BE2C (cell line): ENCODE measurements around the gene TCF25.
"Not testable (repeated sequence)": the region's sequence is repeated elsewhere in the genome, so short reads cannot be mapped to it uniquely, and the experiment has no call there.

Experiments used
- DNase-seq: peaks from one replicate; pipeline ENCODE4 v3.0.0-alpha.2; 2020
- H3K27me3 ChIP-seq: fragments of 250-450 bp; sonication (Bioruptor Pico); 2 replicates; pipeline ENCODE4 v1.5.1; 2020; ENCODE audit warnings: mild to moderate bottlenecking
- H3K36me3 ChIP-seq: fragments of 250-450 bp; sonication (Bioruptor Pico); 2 replicates; pipeline ENCODE4 v1.5.1; 2020; ENCODE audit warnings: mild to moderate bottlenecking
- H3K4me1 ChIP-seq: fragments of 250-450 bp; sonication (Bioruptor Pico); 2 replicates; pipeline ENCODE4 v1.5.1; 2020
- H3K4me3 ChIP-seq: 2 replicates; pipeline ENCODE4 v1.5.1; 2011; ENCODE audit warnings: low read depth, low read length
- H3K9me3 ChIP-seq: fragments of 250-450 bp; sonication (Bioruptor Pico); 2 replicates; pipeline ENCODE4 v1.5.1; 2020
- TF ChIP-seq, protein P1 (sequence below): IDR thresholded peaks from 2 replicates; pipeline ENCODE4 v1.5.1; 2012; ENCODE audit warnings: mild to moderate bottlenecking, low read depth, low read length

Gene TCF25

GRCh38 chr16:89924925-89925307 is 51.5 kb downstream of the TCF25 start:
- TF ChIP-seq, protein P1, sequence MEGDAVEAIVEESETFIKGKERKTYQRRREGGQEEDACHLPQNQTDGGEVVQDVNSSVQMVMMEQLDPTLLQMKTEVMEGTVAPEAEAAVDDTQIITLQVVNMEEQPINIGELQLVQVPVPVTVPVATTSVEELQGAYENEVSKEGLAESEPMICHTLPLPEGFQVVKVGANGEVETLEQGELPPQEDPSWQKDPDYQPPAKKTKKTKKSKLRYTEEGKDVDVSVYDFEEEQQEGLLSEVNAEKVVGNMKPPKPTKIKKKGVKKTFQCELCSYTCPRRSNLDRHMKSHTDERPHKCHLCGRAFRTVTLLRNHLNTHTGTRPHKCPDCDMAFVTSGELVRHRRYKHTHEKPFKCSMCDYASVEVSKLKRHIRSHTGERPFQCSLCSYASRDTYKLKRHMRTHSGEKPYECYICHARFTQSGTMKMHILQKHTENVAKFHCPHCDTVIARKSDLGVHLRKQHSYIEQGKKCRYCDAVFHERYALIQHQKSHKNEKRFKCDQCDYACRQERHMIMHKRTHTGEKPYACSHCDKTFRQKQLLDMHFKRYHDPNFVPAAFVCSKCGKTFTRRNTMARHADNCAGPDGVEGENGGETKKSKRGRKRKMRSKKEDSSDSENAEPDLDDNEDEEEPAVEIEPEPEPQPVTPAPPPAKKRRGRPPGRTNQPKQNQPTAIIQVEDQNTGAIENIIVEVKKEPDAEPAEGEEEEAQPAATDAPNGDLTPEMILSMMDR = no peak
- Histone ChIP-seq H3K4me3 (peak overlapping the region; percentile 90), H3K36me3 (peaks cover 33% of the 10 kb centered on the region), H3K27me3 (no peaks in the 10 kb centered on the region), H3K4me1 (peaks cover 12% of the 10 kb centered on the region), H3K9me3 (no peaks in the 10 kb centered on the region)
- DNase-seq = peak; percentile 70

- peak overlapping the region; percentile 90 for H3K4me3 ChIP-seq
- no peaks in the 10 kb centered on the region for H3K27me3 ChIP-seq
- no peaks in the 10 kb centered on the region for H3K9me3 ChIP-seq
- peak; percentile 48 for DNase-seq
- TF ChIP-seq, protein P1 = no peak
- H3K4me1 ChIP-seq = peaks cover 8% of the 10 kb centered on the region
- peaks cover 40% of the 10 kb centered on the region for H3K36me3 ChIP-seq
Observed at GRCh38 chr16:89925596-89926079, 52.2 kb downstream of the TCF25 start.

DNA sequence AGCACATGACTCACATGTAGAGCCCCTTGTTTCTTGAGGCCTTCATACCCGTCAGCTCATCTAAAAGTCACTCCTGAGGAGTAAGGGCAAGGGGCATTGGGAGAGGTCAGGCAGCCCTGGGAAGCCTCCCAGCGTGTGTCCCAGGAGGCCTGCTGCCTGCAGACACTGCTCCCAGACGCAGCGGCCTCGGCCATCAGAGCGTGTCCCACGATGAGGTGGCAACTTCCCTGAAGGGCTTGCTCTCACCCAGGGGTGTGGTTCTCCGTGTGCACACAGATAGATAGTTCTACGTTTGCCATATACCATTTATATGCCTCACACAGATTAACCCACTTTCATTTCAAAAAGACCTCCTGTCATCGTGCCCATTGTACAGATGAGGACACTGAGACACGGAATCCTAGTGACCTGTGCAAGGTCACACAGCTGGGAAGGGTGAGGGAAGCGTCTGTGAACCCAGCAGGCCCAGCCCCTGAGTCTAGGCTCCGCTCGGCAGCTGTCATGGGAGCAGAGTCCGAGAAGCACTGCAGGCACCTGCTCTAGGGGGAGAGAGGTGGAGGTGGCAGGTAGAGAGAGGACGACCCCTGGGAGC is 58.0 kb downstream of the TCF25 start:
- H3K36me3 ChIP-seq = peaks cover 91% of the 10 kb centered on the region
- H3K4me3 ChIP-seq = no peak overlapping the region
- no peak for DNase-seq
- H3K4me1 ChIP-seq = no peaks in the 10 kb centered on the region
- H3K9me3 ChIP-seq = no peaks in the 10 kb centered on the region
- H3K27me3 ChIP-seq = no peaks in the 10 kb centered on the region
- TF ChIP-seq, protein P1 = no peak

DNA sequence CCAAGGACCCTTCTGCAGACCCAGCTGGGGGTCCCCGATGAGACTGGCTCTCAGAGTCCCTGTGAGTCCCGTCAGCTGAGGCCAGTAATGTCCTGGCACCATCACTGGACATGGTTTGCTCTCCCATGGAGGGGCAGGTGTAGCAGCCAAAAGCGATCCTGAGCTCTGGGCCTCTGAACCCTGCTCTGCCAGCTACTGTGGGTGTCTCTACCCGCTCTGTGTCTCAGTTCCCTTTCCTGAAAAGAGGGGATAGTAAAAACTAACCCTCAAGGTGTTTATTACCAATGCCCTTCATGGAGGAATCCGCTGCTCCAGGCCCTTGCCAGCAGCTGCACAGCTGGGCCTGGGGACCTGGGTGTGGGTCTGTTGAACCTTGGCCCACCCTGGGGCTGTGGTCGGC is 58.6 kb downstream of the TCF25 start:
- H3K4me1 ChIP-seq = no peaks in the 10 kb centered on the region
- no peak overlapping the region for H3K4me3 ChIP-seq
- H3K36me3 ChIP-seq = peaks cover 91% of the 10 kb centered on the region
- H3K27me3 ChIP-seq = no peaks in the 10 kb centered on the region
- no peaks in the 10 kb centered on the region for H3K9me3 ChIP-seq
- TF ChIP-seq, protein P1 = no peak
- DNase-seq = no peak

DNA sequence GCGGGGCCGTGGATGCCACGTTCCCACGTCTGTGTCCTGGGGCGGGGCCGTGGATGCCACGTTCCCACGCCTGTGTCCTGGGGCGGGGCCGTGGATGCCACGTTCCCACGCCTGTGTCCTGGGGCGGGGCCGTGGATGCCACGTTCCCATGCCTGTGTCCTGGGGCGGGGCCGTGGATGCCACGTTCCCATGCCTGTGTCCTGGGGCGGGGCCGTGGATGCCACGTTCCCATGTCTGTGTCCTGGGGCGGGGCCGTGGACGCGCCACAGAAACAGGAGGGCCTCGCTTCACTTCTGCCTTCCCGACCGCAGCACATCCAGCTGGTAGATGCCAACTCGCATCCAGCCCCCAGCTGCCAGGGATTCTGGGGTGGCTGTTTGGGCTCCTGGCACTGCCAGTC is 60.6 kb downstream of the TCF25 start:
- H3K9me3 ChIP-seq, H3K27me3 ChIP-seq, DNase-seq, H3K4me1 ChIP-seq, H3K4me3 ChIP-seq: not testable (repeated sequence)
- peaks cover 83% of the 10 kb centered on the region for H3K36me3 ChIP-seq

DNA sequence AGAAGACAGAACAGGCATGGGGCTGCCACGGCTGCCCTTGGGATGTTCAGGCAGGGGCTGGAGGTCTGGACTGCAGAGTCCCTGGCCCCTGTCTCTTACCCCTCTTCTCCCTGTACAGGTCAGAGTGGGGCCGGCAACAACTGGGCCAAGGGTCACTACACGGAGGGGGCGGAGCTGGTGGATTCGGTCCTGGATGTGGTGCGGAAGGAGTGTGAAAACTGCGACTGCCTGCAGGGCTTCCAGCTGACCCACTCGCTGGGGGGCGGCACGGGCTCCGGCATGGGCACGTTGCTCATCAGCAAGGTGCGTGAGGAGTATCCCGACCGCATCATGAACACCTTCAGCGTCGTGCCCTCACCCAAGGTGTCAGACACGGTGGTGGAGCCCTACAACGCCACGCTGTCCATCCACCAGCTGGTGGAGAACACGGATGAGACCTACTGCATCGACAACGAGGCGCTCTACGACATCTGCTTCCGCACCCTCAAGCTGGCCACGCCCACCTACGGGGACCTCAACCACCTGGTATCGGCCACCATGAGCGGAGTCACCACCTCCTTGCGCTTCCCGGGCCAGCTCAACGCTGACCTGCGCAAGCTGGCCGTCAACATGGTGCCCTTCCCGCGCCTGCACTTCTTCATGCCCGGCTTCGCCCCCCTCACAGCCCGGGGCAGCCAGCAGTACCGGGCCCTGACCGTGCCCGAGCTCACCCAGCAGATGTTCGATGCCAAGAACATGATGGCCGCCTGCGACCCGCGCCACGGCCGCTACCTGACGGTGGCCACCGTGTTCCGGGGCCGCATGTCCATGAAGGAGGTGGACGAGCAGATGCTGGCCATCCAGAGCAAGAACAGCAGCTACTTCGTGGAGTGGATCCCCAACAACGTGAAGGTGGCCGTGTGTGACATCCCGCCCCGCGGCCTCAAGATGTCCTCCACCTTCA is 61.5 kb downstream of the TCF25 start:
- no peak for DNase-seq
- Histone ChIP-seq H3K9me3 (no peaks in the 10 kb centered on the region), H3K27me3 (no peaks in the 10 kb centered on the region), H3K4me1 (no peaks in the 10 kb centered on the region), H3K36me3 (peaks cover 74% of the 10 kb centered on the region), H3K4me3 (no peak overlapping the region)
- TF ChIP-seq, protein P1 = no peak

DNA sequence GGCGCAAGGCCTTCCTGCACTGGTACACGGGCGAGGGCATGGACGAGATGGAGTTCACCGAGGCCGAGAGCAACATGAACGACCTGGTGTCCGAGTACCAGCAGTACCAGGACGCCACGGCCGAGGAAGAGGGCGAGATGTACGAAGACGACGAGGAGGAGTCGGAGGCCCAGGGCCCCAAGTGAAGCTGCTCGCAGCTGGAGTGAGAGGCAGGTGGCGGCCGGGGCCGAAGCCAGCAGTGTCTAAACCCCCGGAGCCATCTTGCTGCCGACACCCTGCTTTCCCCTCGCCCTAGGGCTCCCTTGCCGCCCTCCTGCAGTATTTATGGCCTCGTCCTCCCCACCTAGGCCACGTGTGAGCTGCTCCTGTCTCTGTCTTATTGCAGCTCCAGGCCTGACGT is 62.2 kb downstream of the TCF25 start:
- DNase-seq, H3K4me1 ChIP-seq, H3K9me3 ChIP-seq, H3K27me3 ChIP-seq, H3K4me3 ChIP-seq: not testable (repeated sequence)
- peaks cover 67% of the 10 kb centered on the region for H3K36me3 ChIP-seq
